Colonic mucosa (tissue), 4 donors: ENCODE results near the gene MTURN. TPM values are rescaled to one million over a fixed set of nuclear protein-coding genes. Genes with fewer than 3 reads are reported as not detected.
"Not testable (repeated sequence)": the region's sequence is repeated elsewhere in the genome, so short reads cannot be mapped to it uniquely, and the experiment has no call there.

Experiments
- DNase-seq: peaks from one replicate; pipeline ENCODE4 v3.0.0-alpha.2; 2020
- H3K27ac ChIP-seq: fragments of 200-600 bp; one replicate; pipeline ENCODE4 v1.8.0; 2021
- H3K27me3 ChIP-seq: fragments of 200-600 bp; one replicate; pipeline ENCODE4 v1.8.0; 2021
- H3K36me3 ChIP-seq: fragments of 200-600 bp; one replicate; pipeline ENCODE4 v1.8.0; 2021
- H3K4me1 ChIP-seq: fragments of 200-600 bp; one replicate; pipeline ENCODE4 v1.8.0; 2021; ENCODE audit warnings: mild to moderate bottlenecking
- H3K4me3 ChIP-seq: fragments of 200-600 bp; one replicate; pipeline ENCODE4 v1.8.0; 2021
- H3K9ac ChIP-seq, 2 donors: one replicate each; pipeline ENCODE4 v1.7.0; 2013; ENCODE audit warnings: control low read depth in 2 of 2, low read depth in 2 of 2, low read length in 2 of 2
- H3K9me3 ChIP-seq: fragments of 200-600 bp; one replicate; pipeline ENCODE4 v1.8.0; 2021
- CTCF ChIP-seq: fragments of 200-600 bp; IDR thresholded peaks from one replicate; pipeline ENCODE4 v1.8.0; 2022; ENCODE audit warnings: antibody characterized with exemption, mild to moderate bottlenecking
- intact Hi-C: fragments of 100-400 bp; cut with DNase I; formaldehyde crosslinking; loops from one replicate; pipeline ENCODE4 v1.14.1; 2022
- total RNA-seq, 2 donors: library from RNA; stranded (reverse); fragmentation: NEBNext Ultra II Directional in 1 of 2; extraction: Animal tissue kit (Norgen Biotek cat#: 25700) in 1 of 2; gene quantifications; one replicate each; pipeline ENCODE4 v1.2.1, GENCODE V29; 2021
- donor health status: healthy.
- donor health status: DM: no; HTN: no; CAD: no.
- donor health status: DM: no; HTN: no; CAD: no.

The MTURN gene
- total RNA-seq, 2 donors from 2014 or later, result 8.0 to 10.8 TPM

DNA sequence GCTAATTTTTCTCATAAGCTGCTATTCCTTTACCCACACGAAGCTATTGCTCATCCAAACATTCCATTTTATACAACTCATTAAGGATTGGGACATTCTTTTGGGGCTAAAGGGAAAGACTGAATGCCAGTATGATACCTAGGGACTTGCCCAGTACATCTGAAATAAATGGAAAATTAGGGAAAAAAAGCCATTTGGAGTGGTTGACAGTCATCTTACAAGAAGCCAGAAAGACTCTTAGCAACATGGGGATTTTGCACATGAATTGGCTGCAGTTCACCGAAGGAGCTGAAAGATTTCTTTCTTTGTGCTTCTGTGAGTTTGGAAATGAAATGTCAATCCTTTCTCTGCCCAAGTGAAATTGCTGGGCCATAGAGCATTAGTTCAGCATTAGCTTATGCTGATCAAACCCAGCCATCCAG, 43.3 kb upstream of the MTURN start:
- no peak for DNase-seq
- Histone ChIP-seq H3K27ac (no peak overlapping the region), H3K9ac (no peak overlapping the region), H3K36me3 (no peaks in the 10 kb centered on the region), H3K27me3 (no peaks in the 10 kb centered on the region), H3K4me3 (no peak overlapping the region), H3K9me3 (no peaks in the 10 kb centered on the region), H3K4me1 (no peaks in the 10 kb centered on the region)
- intact Hi-C loops, result no loop called here
- no peak for TF ChIP-seq CTCF

- intact Hi-C loops, result no loop called here
- H3K4me3 ChIP-seq, result no peak overlapping the region
- no peaks in the 10 kb centered on the region for H3K9me3 ChIP-seq
- H3K27ac ChIP-seq, result no peak overlapping the region
- H3K4me1 ChIP-seq, result no peaks in the 10 kb centered on the region
- no peaks in the 10 kb centered on the region for H3K27me3 ChIP-seq
- no peaks in the 10 kb centered on the region for H3K36me3 ChIP-seq
- no peak for DNase-seq
- no peak overlapping the region for H3K9ac ChIP-seq
- no peak for TF ChIP-seq CTCF
Observed at GRCh38 chr7:30091987-30092386, 42.8 kb upstream of the MTURN start.

- H3K36me3 ChIP-seq, result no peaks in the 10 kb centered on the region
- no peak overlapping the region for H3K4me3 ChIP-seq
- TF ChIP-seq CTCF, result no peak
- DNase-seq, result no peak
- no peaks in the 10 kb centered on the region for H3K4me1 ChIP-seq
- H3K9ac ChIP-seq, result no peak overlapping the region
- H3K27me3 ChIP-seq, result no peaks in the 10 kb centered on the region
- no peaks in the 10 kb centered on the region for H3K9me3 ChIP-seq
- intact Hi-C loops, result no loop called here
- H3K27ac ChIP-seq, result no peak overlapping the region
Observed at GRCh38 chr7:30093420-30093952, 41.3 kb upstream of the MTURN start.

- H3K27ac ChIP-seq, H3K4me1 ChIP-seq, H3K9ac ChIP-seq, H3K36me3 ChIP-seq, intact Hi-C loops, H3K9me3 ChIP-seq, H3K4me3 ChIP-seq, H3K27me3 ChIP-seq, DNase-seq: not testable (repeated sequence)
Observed at GRCh38 chr7:30098599-30098998, 36.2 kb upstream of the MTURN start.

GRCh38 chr7:30102281-30102680, 32.5 kb upstream of the MTURN start:
- Histone ChIP-seq H3K36me3 (no peaks in the 10 kb centered on the region), H3K4me1 (no peaks in the 10 kb centered on the region), H3K9me3 (no peaks in the 10 kb centered on the region), H3K9ac (no peak overlapping the region), H3K4me3 (no peak overlapping the region), H3K27ac (no peak overlapping the region), H3K27me3 (no peaks in the 10 kb centered on the region)
- intact Hi-C loops, result no loop called here
- DNase-seq, result no peak
- TF ChIP-seq CTCF, result no peak

GRCh38 chr7:30104157-30104556, 30.6 kb upstream of the MTURN start:
- intact Hi-C loops, result no loop called here
- Histone ChIP-seq H3K4me3 (no peak overlapping the region), H3K9me3 (no peaks in the 10 kb centered on the region), H3K4me1 (no peaks in the 10 kb centered on the region), H3K27ac (no peak overlapping the region), H3K9ac (no peak overlapping the region), H3K27me3 (no peaks in the 10 kb centered on the region), H3K36me3 (no peaks in the 10 kb centered on the region)
- no peak for DNase-seq
- no peak for TF ChIP-seq CTCF
